ENCODE results near the gene CEP290. TPM values are rescaled to one million over a fixed set of nuclear protein-coding genes. Genes with fewer than 3 reads are reported as not detected.
A peak's percentile ranks its signal among the peaks of the same experiment; 100 is the strongest.

The CEP290 gene, protein sequence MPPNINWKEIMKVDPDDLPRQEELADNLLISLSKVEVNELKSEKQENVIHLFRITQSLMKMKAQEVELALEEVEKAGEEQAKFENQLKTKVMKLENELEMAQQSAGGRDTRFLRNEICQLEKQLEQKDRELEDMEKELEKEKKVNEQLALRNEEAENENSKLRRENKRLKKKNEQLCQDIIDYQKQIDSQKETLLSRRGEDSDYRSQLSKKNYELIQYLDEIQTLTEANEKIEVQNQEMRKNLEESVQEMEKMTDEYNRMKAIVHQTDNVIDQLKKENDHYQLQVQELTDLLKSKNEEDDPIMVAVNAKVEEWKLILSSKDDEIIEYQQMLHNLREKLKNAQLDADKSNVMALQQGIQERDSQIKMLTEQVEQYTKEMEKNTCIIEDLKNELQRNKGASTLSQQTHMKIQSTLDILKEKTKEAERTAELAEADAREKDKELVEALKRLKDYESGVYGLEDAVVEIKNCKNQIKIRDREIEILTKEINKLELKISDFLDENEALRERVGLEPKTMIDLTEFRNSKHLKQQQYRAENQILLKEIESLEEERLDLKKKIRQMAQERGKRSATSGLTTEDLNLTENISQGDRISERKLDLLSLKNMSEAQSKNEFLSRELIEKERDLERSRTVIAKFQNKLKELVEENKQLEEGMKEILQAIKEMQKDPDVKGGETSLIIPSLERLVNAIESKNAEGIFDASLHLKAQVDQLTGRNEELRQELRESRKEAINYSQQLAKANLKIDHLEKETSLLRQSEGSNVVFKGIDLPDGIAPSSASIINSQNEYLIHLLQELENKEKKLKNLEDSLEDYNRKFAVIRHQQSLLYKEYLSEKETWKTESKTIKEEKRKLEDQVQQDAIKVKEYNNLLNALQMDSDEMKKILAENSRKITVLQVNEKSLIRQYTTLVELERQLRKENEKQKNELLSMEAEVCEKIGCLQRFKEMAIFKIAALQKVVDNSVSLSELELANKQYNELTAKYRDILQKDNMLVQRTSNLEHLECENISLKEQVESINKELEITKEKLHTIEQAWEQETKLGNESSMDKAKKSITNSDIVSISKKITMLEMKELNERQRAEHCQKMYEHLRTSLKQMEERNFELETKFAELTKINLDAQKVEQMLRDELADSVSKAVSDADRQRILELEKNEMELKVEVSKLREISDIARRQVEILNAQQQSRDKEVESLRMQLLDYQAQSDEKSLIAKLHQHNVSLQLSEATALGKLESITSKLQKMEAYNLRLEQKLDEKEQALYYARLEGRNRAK (N-terminal part only)
- total RNA-seq (2021), result 10.0 and 12.8 TPM in 2 replicates
- long read RNA-seq, partial matches to known transcripts, result 18 of 20 reads
- long read RNA-seq, other reads (novel, unspliced or antisense), result 2 of 20 reads

DNA sequence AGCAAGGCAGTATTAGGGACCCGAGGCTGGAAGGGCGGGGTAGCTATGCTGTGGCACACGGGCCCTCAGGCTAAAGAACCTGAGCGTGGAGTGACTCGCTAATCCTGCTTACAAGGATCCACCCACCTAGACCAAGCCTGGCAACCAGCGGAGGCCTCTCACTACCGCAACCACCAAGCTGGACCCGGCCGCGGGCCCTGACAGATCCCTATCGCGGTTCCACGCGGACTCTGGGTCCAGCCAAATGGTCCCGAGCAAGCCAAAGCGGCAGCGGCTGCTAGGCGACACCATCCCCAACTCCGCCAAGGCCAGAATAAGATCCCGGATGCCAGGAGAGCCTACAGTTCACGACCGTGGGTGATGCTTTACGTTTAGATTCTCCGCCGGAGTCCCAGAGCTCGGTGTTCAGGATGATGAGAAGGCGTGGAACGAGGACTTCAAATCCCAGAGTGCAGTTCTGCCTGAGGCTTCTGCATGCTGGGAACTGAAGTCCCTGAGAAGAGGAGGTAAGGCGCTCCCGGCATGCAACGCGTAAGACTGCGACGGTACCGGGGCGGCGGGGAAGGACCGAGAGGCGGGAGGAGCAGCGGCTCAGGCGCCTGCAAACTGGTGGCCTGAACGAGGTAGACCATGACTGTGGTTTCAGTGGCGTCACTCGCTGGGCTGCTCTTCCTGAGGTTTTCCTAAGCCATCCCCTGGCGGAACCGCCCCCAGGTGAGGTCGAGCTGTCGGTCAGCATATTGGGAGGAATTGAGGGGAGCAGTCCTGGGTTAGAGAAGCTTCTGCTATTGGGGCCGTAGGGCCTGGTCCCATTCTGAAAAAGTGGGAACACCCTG lies at the start of gene CEP290, which contains the start of gene TMTC3:
Gene CEP290, minus strand, starts transcription at position 315 of the 836 bp plus-strand sequence. CDS start 781 bp downstream, outside the sequence.
Gene TMTC3, plus strand, starts transcription at position 534 of the 836 bp plus-strand sequence. CDS start 6,009 bp downstream, outside the sequence.
- Histone ChIP-seq H2BK12ac (ENCODE audit: insufficient read length, low read depth, low read length) (no peak within 1 kb of the TSS), H3K56ac (ENCODE audit: insufficient read length, low read depth, low read length) (no peak within 1 kb of the TSS), H3K18ac (ENCODE audit: insufficient read length, low read depth, low read length) (peak within 1 kb of the TSS; percentile 83), H2AFZ (ENCODE audit: low read length) (peak within 1 kb of the TSS; percentile 60), H2AK5ac (ENCODE audit: insufficient read length, low read length) (no peak within 1 kb of the TSS), H3K9me3 (ENCODE audit: control insufficient read depth, low read depth, low read length) (no peaks in the 10 kb centered on the region), H3K4me1 (ENCODE audit: insufficient read depth, low read length) (peaks cover 5% of the 10 kb centered on the region; the same call in 1 of the 2 replicates), H4K8ac (replicated peaks; ENCODE audit: insufficient read length, low read depth, low read length) (no peak within 1 kb of the TSS), H2BK20ac (ENCODE audit: low read depth, low read length, poor library complexity, severe bottlenecking) (no peak within 1 kb of the TSS), H2BK5ac (ENCODE audit: insufficient read length, low read length) (no peak within 1 kb of the TSS), H3K23ac (ENCODE audit: insufficient read length, low read depth, low read length) (no peak within 1 kb of the TSS), H4K91ac (ENCODE audit: insufficient read length, low read depth, low read length) (no peak within 1 kb of the TSS), H3T11ph (ENCODE audit: low read length) (no peak within 1 kb of the TSS), H3K4ac (ENCODE audit: low read depth, low read length) (no peak within 1 kb of the TSS), H3K9ac (ENCODE audit: extremely low read depth, insufficient read length, low read length) (peak within 1 kb of the TSS; percentile 93), H3K23me2 (ENCODE audit: insufficient read length, low read depth, low read length, poor library complexity, severe bottlenecking) (no peaks in the 10 kb centered on the region), H4K5ac (ENCODE audit: insufficient read length, low read depth, low read length) (no peak within 1 kb of the TSS), H3K4me2 (ENCODE audit: insufficient read depth, insufficient read length, low read length) (peak within 1 kb of the TSS; percentile 75), H3K27ac (ENCODE audit: insufficient read length, low read depth, low read length) (no peak within 1 kb of the TSS), H3K27me3 (ENCODE audit: insufficient read depth, low read length) (no peaks in the 10 kb centered on the region), H4K20me1 (ENCODE audit: control insufficient read depth, insufficient read depth, insufficient read length) (no peaks in the 10 kb centered on the region), H3K79me1 (ENCODE audit: insufficient read depth, low read depth, low read length, poor library complexity, severe bottlenecking) (no peaks in the 10 kb centered on the region), H3K79me2 (ENCODE audit: insufficient read depth, low read length) (peaks cover 5% of the 10 kb centered on the region; the same call in 1 of the 2 replicates), H2BK15ac (ENCODE audit: low read depth, low read length) (no peak within 1 kb of the TSS), H2BK120ac (ENCODE audit: low read depth, low read length, poor library complexity, severe bottlenecking) (no peak within 1 kb of the TSS), H3K14ac (ENCODE audit: insufficient read depth, low read length) (peak within 1 kb of the TSS; percentile 81)
- peak within 1 kb of the TSS; percentile 65 to 94 (median 80); a peak in 6 of 7 replicates for H3K27ac Mint-ChIP-seq
- WGBS (ENCODE audit: extremely low coverage, insufficient read length, low lambda C conversion rate), result no CpG with 5 or more reads among the region's 49 CpGs
- no peaks in the 10 kb centered on the region for H3K27me3 Mint-ChIP-seq (ENCODE audit: low read depth)
- peaks cover 0 to 10% (median 0%) of the 10 kb centered on the region in 3 experiments; a peak in 3 of 7 replicates for H3K36me3 Mint-ChIP-seq (ENCODE audit: insufficient read depth in 1 of 3, low read depth in 3 of 3)
- peaks cover 32 to 35% of the 10 kb centered on the region in 2 experiments for H3K4me1 Mint-ChIP-seq
- peak within 1 kb of the TSS; percentile 88 to 97 for H3K4me3 Mint-ChIP-seq
- TF ChIP-seq, protein P1, sequence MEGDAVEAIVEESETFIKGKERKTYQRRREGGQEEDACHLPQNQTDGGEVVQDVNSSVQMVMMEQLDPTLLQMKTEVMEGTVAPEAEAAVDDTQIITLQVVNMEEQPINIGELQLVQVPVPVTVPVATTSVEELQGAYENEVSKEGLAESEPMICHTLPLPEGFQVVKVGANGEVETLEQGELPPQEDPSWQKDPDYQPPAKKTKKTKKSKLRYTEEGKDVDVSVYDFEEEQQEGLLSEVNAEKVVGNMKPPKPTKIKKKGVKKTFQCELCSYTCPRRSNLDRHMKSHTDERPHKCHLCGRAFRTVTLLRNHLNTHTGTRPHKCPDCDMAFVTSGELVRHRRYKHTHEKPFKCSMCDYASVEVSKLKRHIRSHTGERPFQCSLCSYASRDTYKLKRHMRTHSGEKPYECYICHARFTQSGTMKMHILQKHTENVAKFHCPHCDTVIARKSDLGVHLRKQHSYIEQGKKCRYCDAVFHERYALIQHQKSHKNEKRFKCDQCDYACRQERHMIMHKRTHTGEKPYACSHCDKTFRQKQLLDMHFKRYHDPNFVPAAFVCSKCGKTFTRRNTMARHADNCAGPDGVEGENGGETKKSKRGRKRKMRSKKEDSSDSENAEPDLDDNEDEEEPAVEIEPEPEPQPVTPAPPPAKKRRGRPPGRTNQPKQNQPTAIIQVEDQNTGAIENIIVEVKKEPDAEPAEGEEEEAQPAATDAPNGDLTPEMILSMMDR (conservative IDR thresholded peaks at IDR 0.05), result no peak
- H3K9me3 Mint-ChIP-seq, result no peaks in the 10 kb centered on the region
- DNase-seq, result peak; percentile 100

Data from H9 (cell line).